Stimulated activated CD8-positive, alpha-beta memory T cell treated with anti-CD3 and anti-CD28 coated beads, Interleukin-15, amount 100 ng/mL, for 48 hours (primary cell): ENCODE data around the gene NEGR1.
A peak's percentile ranks its signal among the peaks of the same experiment; 100 is the strongest.
"Not testable (repeated sequence)": the region's sequence is repeated elsewhere in the genome, so short reads cannot be mapped to it uniquely, and the experiment has no call there.

Experiments used
- DNase-seq, 2 donors: peaks; one replicate each; pipeline ENCODE4 v3.0.0-alpha.2; 2020; ENCODE audit warnings: low read depth in 2 of 2

Gene NEGR1

GRCh38 chr1:72282271-72283021 lies at the start of gene NEGR1:
NEGR1 (minus strand) TSS chr1:72282539.
- DNase-seq: peak; percentile 47 to 59

- no peak for DNase-seq
Observed at GRCh38 chr1:72326494-72326893, 44.2 kb upstream of the NEGR1 start.

GRCh38 chr1:72324451-72324850 lies 42.1 kb upstream of the NEGR1 start:
- DNase-seq: no peak

GRCh38 chr1:72322910-72323309 lies 40.6 kb upstream of the NEGR1 start:
- DNase-seq: no peak

GRCh38 chr1:72296501-72296900 lies 14.2 kb upstream of the NEGR1 start:
- DNase-seq: no peak

- no peak for DNase-seq
Observed at GRCh38 chr1:72288886-72289285, 6.5 kb upstream of the NEGR1 start.

- DNase-seq: no peak
Observed at GRCh38 chr1:72286401-72286800, 4.1 kb upstream of the NEGR1 start.

GRCh38 chr1:72285074-72285425 lies 2.7 kb upstream of the NEGR1 start:
- no peak for DNase-seq

- DNase-seq: no peak
Observed at GRCh38 chr1:72284348-72285073, 2.2 kb upstream of the NEGR1 start.

- DNase-seq: no peak
Observed at GRCh38 chr1:72284084-72284347, 1.7 kb upstream of the NEGR1 start.

GRCh38 chr1:72283307-72284083 lies 1.2 kb upstream of the NEGR1 start:
- no peak for DNase-seq

GRCh38 chr1:72283022-72283306 lies 625 bp upstream of the NEGR1 start:
- no peak for DNase-seq

GRCh38 chr1:72281637-72282270 lies 585 bp downstream of the NEGR1 start:
- DNase-seq: no peak

GRCh38 chr1:72281144-72281543 lies 1.2 kb downstream of the NEGR1 start:
- DNase-seq: no peak

GRCh38 chr1:72280711-72281110 lies 1.6 kb downstream of the NEGR1 start:
- DNase-seq: no peak

- no peak for DNase-seq
Observed at GRCh38 chr1:72280131-72280530, 2.2 kb downstream of the NEGR1 start.

- DNase-seq: no peak
Observed at GRCh38 chr1:72278461-72278860, 3.9 kb downstream of the NEGR1 start.

GRCh38 chr1:72271555-72272085 lies 10.7 kb downstream of the NEGR1 start:
- no peak for DNase-seq

- DNase-seq: no peak
Observed at GRCh38 chr1:72262735-72263134, 19.6 kb downstream of the NEGR1 start.

GRCh38 chr1:72253132-72253531 lies 29.2 kb downstream of the NEGR1 start:
- no peak for DNase-seq

- DNase-seq: no peak
Observed at GRCh38 chr1:72241397-72241796, 40.9 kb downstream of the NEGR1 start.

- DNase-seq: not testable (repeated sequence)
Observed at GRCh38 chr1:72235931-72236330, 46.4 kb downstream of the NEGR1 start.
